ENCODE results near the gene PRSS36. TPM values are rescaled to one million over a fixed set of nuclear protein-coding genes. Genes with fewer than 3 reads are reported as not detected.

Gene PRSS36
- total RNA-seq, 1 donor from 2014 or later, result 1.4 TPM

DNA sequence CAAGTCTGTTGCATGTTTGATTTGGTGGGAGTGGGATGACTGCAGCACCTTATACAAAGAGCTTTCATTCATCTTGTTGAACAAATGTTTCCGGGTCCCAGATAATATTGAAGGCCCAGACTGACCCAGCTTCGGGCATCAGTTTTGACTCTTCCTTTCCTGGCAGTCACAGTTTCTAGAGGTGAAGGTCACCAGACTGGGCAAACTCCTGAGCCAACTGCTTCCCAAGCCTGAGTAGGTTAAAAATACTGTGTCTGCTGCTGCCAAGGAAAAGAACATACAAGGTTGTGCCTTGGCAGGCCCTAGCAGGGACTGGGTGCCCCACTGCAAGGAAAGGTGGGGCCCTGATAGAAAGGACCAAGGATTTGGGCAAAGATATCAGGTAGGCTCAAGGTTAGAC, 37.2 kb downstream of the PRSS36 start:
- no peaks in the 10 kb centered on the region for H3K9me3 ChIP-seq (replicated peaks)
- peaks cover 34% of the 10 kb centered on the region for H3K36me3 ChIP-seq
- H3K27me3 ChIP-seq (ENCODE audit: low read depth), result no peaks in the 10 kb centered on the region
- TF ChIP-seq CTCF (IDR thresholded peaks at IDR 0.05; ENCODE audit: borderline replicate concordance), result no peak
- no peak overlapping the region for H3K4me3 ChIP-seq
- no peak for DNase-seq
- peak overlapping the region; percentile 99 for H3K27ac ChIP-seq (replicated peaks)
- intact Hi-C loops (cut with micrococcal nuclease), result no loop called here
- peaks cover 68% of the 10 kb centered on the region for H3K4me1 ChIP-seq

DNA sequence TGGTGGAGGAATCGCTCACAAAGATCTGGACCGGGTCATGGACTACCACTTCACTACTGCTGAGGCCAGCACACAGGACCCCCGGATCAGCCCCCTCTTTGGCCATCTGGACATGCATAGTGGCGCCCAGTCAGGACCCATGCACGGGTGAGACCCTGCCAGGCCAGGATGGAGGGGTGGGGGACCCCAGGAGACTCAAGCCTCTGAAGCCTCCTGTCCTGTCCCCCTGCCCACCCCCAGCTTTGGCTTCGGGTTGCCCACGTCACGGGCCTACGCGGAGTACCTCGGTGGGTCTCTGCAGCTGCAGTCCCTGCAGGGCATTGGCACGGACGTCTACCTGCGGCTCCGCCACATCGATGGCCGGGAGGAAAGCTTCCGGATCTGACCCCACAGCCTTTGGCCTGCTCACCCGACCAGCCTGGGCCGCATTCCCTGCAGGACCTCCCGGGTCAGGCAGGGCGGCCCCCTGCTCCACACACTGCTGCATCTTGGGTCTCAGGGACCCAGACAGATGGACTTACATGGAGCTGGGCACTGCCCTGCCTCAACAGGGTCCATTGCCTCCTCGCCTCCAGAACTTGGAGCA, 37.9 kb downstream of the PRSS36 start:
- intact Hi-C loops (cut with micrococcal nuclease), result no loop called here
- Histone ChIP-seq H3K27ac (replicated peaks) (peak overlapping the region; percentile 99), H3K9me3 (replicated peaks) (no peaks in the 10 kb centered on the region)

DNA sequence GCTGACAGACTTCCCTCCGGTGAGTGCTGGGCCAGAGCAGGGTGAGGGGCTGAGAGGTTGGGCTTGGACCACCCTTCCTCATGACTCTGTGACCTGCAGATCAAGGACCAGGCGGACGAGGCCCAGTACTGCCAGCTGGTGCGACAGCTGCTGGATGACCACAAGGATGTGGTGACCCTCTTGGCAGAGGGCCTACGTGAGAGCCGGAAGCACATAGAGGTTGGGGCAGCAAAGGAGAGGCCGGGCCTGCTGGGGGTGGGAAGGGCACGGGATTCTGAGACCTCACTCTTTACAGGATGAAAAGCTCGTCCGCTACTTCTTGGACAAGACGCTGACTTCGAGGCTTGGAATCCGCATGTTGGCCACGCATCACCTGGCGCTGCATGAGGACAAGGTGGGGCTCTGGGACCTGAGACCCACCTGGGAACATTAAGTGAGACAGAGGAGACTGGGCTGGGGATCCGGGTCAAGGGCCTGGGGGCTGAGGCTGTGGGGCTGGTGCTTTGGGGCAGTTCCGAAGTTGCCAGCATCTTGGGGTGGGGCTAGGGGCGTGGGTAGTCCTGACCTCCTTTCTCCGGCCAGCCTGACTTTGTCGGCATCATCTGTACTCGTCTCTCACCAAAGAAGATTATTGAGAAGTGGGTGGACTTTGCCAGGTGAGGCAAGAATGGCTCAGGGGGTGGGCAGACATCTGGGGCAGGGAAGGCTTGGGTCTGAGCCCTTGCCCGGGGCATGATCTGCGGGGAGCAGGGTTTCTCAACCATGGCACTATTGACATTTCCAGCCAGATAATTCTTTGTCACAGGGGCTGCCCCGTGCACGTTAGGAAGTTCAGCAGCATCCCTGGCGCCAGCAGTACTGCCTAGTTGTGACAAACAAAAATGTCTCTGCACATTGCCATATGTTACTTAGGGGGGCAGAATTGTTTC, 39.5 kb downstream of the PRSS36 start:
- H3K27me3 ChIP-seq (ENCODE audit: low read depth), result no peaks in the 10 kb centered on the region
- DNase-seq, result no peak
- H3K4me1 ChIP-seq, result peaks cover 62% of the 10 kb centered on the region
- H3K36me3 ChIP-seq, result peaks cover 34% of the 10 kb centered on the region
- no peak overlapping the region for H3K4me3 ChIP-seq
- TF ChIP-seq CTCF (IDR thresholded peaks at IDR 0.05; ENCODE audit: borderline replicate concordance), result no peak
- no peaks in the 10 kb centered on the region for H3K9me3 ChIP-seq (replicated peaks)
- intact Hi-C loops (cut with micrococcal nuclease), result no loop called here
- H3K27ac ChIP-seq (replicated peaks), result no peak overlapping the region

More for the DNA sequence above, 37.9 kb downstream of the PRSS36 start:
- no peak for TF ChIP-seq CTCF (IDR thresholded peaks at IDR 0.05; ENCODE audit: borderline replicate concordance)
- Histone ChIP-seq H3K36me3 (peaks cover 34% of the 10 kb centered on the region), H3K27me3 (ENCODE audit: low read depth) (no peaks in the 10 kb centered on the region), H3K4me1 (peaks cover 65% of the 10 kb centered on the region), H3K4me3 (no peak overlapping the region)
- no peak for DNase-seq

GRCh38 chr16:31109622-31110021, 40.2 kb downstream of the PRSS36 start:
- Histone ChIP-seq H3K36me3 (peaks cover 34% of the 10 kb centered on the region), H3K4me3 (peak overlapping the region; percentile 98), H3K4me1 (peaks cover 60% of the 10 kb centered on the region), H3K27ac (replicated peaks) (peak overlapping the region; percentile 96), H3K27me3 (ENCODE audit: low read depth) (no peaks in the 10 kb centered on the region), H3K9me3 (replicated peaks) (no peaks in the 10 kb centered on the region)
- no peak for DNase-seq
- intact Hi-C loops (cut with micrococcal nuclease), result no loop called here
- TF ChIP-seq CTCF (IDR thresholded peaks at IDR 0.05; ENCODE audit: borderline replicate concordance), result no peak

GRCh38 chr16:31108794-31109558, 40.9 kb downstream of the PRSS36 start:
- no peak for DNase-seq
- no peaks in the 10 kb centered on the region for H3K9me3 ChIP-seq (replicated peaks)
- peaks cover 54% of the 10 kb centered on the region for H3K4me1 ChIP-seq

More at GRCh38 chr16:31108794-31109558, 40.9 kb downstream of the PRSS36 start:
- Histone ChIP-seq H3K27me3 (ENCODE audit: low read depth) (no peaks in the 10 kb centered on the region), H3K36me3 (peaks cover 34% of the 10 kb centered on the region), H3K27ac (replicated peaks) (peak overlapping the region; percentile 96), H3K4me3 (peak overlapping the region; percentile 98)
- intact Hi-C loops (cut with micrococcal nuclease), result no loop called here
- TF ChIP-seq CTCF (IDR thresholded peaks at IDR 0.05; ENCODE audit: borderline replicate concordance), result no peak
